OCI-LY7 (cell line): ENCODE measurements around the gene ACBD7.

ENCODE experiments used
- EZH2phosphoT487 ChIP-seq: fragments of 200-600 bp; sonication (generic); IDR thresholded peaks from 2 replicates; pipeline ENCODE4 v1.6.1; 2018; ENCODE audit warnings: low read depth, borderline replicate concordance, mild to moderate bottlenecking, mixed run types, antibody characterized with exemption, low read length, moderate library complexity, mixed read lengths
- TF ChIP-seq, protein P1 (sequence below): fragments of 200-600 bp; sonication (generic); conservative IDR thresholded peaks from 2 replicates; pipeline ENCODE4 v1.5.1; 2014; ENCODE audit warnings: mild to moderate bottlenecking, antibody characterized with exemption, low read length, moderate library complexity, mixed read lengths

DNA sequence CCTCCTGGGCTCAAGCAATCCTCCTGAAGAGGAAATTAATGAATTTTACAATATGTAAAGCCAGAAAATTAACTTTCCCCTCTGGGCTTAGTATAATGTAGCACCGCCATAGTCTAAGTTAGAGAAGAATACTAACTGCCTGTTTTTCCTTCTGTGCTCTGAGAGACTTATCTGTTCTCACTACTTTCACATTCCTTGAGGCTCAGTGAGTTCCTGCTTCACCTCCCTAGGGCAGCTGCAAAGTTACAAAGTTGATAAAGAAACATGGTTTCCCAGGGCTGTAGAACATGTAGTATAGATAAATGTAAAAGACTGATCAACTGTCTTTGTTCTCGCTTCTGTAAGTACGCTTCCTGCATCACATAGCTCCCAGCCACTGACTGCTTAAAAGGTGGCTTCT lies 60.8 kb downstream of the ACBD7 start:
- TF ChIP-seq, protein P1, sequence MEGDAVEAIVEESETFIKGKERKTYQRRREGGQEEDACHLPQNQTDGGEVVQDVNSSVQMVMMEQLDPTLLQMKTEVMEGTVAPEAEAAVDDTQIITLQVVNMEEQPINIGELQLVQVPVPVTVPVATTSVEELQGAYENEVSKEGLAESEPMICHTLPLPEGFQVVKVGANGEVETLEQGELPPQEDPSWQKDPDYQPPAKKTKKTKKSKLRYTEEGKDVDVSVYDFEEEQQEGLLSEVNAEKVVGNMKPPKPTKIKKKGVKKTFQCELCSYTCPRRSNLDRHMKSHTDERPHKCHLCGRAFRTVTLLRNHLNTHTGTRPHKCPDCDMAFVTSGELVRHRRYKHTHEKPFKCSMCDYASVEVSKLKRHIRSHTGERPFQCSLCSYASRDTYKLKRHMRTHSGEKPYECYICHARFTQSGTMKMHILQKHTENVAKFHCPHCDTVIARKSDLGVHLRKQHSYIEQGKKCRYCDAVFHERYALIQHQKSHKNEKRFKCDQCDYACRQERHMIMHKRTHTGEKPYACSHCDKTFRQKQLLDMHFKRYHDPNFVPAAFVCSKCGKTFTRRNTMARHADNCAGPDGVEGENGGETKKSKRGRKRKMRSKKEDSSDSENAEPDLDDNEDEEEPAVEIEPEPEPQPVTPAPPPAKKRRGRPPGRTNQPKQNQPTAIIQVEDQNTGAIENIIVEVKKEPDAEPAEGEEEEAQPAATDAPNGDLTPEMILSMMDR = no peak
- TF ChIP-seq EZH2phosphoT487 = no peak
